ENCODE measurements around the gene SS18L1. TPM values are rescaled to one million over a fixed set of nuclear protein-coding genes. Genes with fewer than 3 reads are reported as not detected.

Gene SS18L1
- 10 to 100 TPM; 10.1 to 17.7 TPM for total RNA-seq

- TF ChIP-seq CTCF (IDR thresholded peaks at IDR 0.05), result no peak
- Histone ChIP-seq H3K27ac (peak within 1 kb of the TSS; percentile 80), H3K27me3 (no peaks in the 10 kb centered on the region), H3K9ac (ENCODE audit: low read depth in 2 of 2, low read length in 2 of 2) (peak within 1 kb of the TSS; percentile 68 to 96), H3K9me3 (no peaks in the 10 kb centered on the region), H3K4me1 (peaks cover 18% of the 10 kb centered on the region), H3K36me3 (peaks cover 15% of the 10 kb centered on the region), H3K4me3 (peak within 1 kb of the TSS; percentile 83)
- DNase-seq, result peak; percentile 82
- intact Hi-C loops (cut with DNase I), result no loop called here
These were observed at the start of gene SS18L1, which contains the start of gene PSMA7 for GRCh38 chr20:62143081-62143956. TSS of gene SS18L1 (plus strand) at chr20:62143769. CDS start at chr20:62143821, 52 bp downstream. TSS of gene PSMA7 (minus strand) at chr20:62143394. CDS start at chr20:62143303, 91 bp downstream.

- Histone ChIP-seq H3K4me3 (no peak overlapping the region), H3K27ac (no peak overlapping the region), H3K27me3 (no peaks in the 10 kb centered on the region), H3K36me3 (no peaks in the 10 kb centered on the region), H3K9me3 (no peaks in the 10 kb centered on the region), H3K9ac (ENCODE audit: low read depth in 2 of 2, low read length in 2 of 2) (no peak overlapping the region), H3K4me1 (no peaks in the 10 kb centered on the region)
- intact Hi-C loops (cut with DNase I), result no loop called here
- DNase-seq, result no peak
- no peak for TF ChIP-seq CTCF (IDR thresholded peaks at IDR 0.05)
These were observed 46.9 kb upstream of the SS18L1 start for GRCh38 chr20:62096421-62097380.

- no peak for DNase-seq
- no peaks in the 10 kb centered on the region for H3K4me1 ChIP-seq
- TF ChIP-seq CTCF (IDR thresholded peaks at IDR 0.05), result no peak
- no peak overlapping the region for H3K9ac ChIP-seq (ENCODE audit: low read depth in 2 of 2, low read length in 2 of 2)
- H3K9me3 ChIP-seq, result no peaks in the 10 kb centered on the region
- no peak overlapping the region for H3K4me3 ChIP-seq
- H3K27ac ChIP-seq, result no peak overlapping the region
- H3K36me3 ChIP-seq, result no peaks in the 10 kb centered on the region
- intact Hi-C loops (cut with DNase I), result no loop called here
- H3K27me3 ChIP-seq, result no peaks in the 10 kb centered on the region
These were observed 45.6 kb upstream of the SS18L1 start for GRCh38 chr20:62097881-62098407.

- H3K27me3 ChIP-seq, result no peaks in the 10 kb centered on the region
- no peak for TF ChIP-seq CTCF (IDR thresholded peaks at IDR 0.05)
- intact Hi-C loops (cut with DNase I), result no loop called here
- no peak overlapping the region for H3K4me3 ChIP-seq
- no peak overlapping the region for H3K27ac ChIP-seq
- H3K9ac ChIP-seq (ENCODE audit: low read depth in 2 of 2, low read length in 2 of 2), result no peak overlapping the region
- no peaks in the 10 kb centered on the region for H3K9me3 ChIP-seq
- no peaks in the 10 kb centered on the region for H3K4me1 ChIP-seq
- DNase-seq, result no peak
- no peaks in the 10 kb centered on the region for H3K36me3 ChIP-seq
These were observed 42.5 kb upstream of the SS18L1 start for GRCh38 chr20:62101078-62101477.

All from colonic mucosa (tissue), 4 donors.